ENCODE measurements around the gene GNB1. TPM values are rescaled to one million over a fixed set of nuclear protein-coding genes. Genes with fewer than 3 reads are reported as not detected.
A peak's percentile ranks its signal among the peaks of the same experiment; 100 is the strongest.

Gene GNB1
- total and polyA plus RNA-seq, 8 donors = 42.3 to 160 (median 86.8) TPM

DNA sequence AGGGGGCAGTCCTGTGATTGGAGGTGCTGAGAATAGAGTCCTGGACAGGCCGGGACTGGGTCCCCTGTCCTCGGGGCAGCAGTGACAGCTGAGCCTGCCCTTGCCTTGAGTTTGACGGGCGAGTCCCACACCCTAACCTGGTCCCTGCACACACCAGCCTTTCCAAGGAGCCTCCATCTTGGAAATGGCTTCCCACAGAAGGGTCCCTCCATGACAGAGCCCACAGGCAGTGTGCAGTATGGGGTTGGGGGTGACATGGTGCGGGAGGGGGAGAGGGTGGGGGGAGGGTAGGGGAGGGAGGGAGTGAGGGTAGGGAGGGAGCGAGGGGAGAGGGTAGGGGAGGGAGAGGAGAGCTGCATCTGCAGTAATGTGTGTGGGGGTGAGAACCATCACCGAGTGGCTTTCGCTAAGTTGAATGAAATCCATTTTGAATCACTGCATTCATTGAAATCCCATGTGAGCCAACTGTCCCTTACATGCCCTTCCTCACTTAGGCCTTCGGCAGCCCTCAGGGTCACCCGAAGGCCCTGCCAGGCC lies 38.3 kb upstream of the GNB1 start:
- H3K27me3 ChIP-seq = no peaks in the 10 kb centered on the region
- FAIRE-seq (no peak), DNase-seq (no peak), ATAC-seq (no peak)
- H3K9me3 ChIP-seq = no peaks in the 10 kb centered on the region
- H3K27ac ChIP-seq = no peak overlapping the region
- TF ChIP-seq, protein P1, sequence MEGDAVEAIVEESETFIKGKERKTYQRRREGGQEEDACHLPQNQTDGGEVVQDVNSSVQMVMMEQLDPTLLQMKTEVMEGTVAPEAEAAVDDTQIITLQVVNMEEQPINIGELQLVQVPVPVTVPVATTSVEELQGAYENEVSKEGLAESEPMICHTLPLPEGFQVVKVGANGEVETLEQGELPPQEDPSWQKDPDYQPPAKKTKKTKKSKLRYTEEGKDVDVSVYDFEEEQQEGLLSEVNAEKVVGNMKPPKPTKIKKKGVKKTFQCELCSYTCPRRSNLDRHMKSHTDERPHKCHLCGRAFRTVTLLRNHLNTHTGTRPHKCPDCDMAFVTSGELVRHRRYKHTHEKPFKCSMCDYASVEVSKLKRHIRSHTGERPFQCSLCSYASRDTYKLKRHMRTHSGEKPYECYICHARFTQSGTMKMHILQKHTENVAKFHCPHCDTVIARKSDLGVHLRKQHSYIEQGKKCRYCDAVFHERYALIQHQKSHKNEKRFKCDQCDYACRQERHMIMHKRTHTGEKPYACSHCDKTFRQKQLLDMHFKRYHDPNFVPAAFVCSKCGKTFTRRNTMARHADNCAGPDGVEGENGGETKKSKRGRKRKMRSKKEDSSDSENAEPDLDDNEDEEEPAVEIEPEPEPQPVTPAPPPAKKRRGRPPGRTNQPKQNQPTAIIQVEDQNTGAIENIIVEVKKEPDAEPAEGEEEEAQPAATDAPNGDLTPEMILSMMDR (IDR thresholded peaks at IDR 0.05) = no peak
- H3K4me3 ChIP-seq = no peak overlapping the region
- intact Hi-C loops (cut with DNase I) = no loop called here
- no peaks in the 10 kb centered on the region for H3K36me3 ChIP-seq
- peaks cover 0 to 7% (median 0%) of the 10 kb centered on the region in 3 donors for H3K4me1 ChIP-seq
- WGBS, 2 donors = 63 to 71% methylated on average over 8 to 10 of the region's 10 CpGs

DNA sequence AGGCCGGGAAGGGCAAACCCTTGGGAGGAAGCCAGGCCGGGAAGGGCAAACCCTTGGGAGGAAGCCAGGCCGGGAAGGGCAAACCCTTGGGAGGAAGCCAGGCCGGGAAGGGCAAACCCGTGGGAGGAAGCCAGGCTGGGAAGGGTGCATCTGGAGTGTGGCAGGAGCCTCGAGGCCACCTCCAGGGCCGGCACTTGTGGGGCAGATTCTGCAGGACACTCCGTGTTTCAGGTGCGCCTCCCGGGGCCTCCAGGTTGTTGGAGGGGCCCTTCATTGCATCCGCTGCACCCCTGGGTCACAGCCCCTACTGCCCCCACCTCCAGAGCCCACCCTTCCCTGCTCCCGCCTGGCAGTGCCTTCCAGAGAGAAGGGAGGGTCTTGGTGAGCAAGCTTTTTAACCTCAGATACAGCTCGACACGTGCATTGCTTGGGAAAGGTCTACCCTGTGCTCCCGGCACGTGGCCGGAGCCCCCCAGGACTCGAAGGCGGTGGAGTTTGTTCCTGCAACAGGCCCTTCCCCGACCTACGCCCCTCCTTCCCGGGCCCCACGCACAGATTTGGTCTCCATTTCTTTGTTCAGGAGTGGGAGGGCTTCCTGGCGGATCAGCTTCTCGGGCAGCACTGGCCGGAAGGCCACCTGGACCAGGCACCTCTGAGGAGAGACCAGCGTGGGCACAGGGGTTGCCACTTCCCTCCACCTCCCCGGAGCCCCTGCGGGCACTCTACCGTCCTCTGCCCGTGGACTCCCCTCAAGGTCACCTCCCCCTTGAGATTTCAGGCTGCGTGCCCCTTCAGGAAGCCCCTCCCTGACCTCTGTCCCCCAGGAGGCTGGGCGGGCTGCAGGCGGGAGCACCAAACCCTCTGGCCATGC lies 37.6 kb upstream of the GNB1 start:
- 57 to 71% methylated on average over 27 to 33 of the region's 34 CpGs for WGBS, 2 donors
- TF ChIP-seq, protein P1 (IDR thresholded peaks at IDR 0.05) = no peak
- ATAC-seq = peak; percentile 24 to 81 (median 55)

DNA sequence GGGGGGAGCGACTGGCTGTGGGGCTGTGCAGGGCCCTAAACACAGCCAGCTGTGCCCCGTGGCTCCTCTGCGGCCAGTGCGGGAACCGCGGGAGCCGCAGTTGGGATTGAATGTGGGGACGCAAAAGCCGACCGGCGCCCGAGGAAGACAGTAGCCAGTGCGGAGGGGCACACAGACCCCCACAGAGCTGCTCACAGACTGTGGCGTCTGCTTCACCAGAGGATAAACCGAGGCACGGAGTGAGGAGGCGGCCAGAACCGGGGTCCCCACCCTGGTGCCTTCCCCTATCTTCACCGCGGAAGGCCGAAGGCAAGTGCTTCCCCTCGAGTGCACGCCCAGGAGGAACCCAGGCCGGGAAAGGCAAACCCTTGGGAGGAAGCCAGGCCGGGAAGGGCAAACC lies 36.9 kb upstream of the GNB1 start:
- peak in 1 of 4 donors; percentile 36 for ATAC-seq
- TF ChIP-seq, protein P1 (IDR thresholded peaks at IDR 0.05) = no peak

More for the DNA sequence above, 37.6 kb upstream of the GNB1 start:
- H3K4me3 ChIP-seq = no peak overlapping the region
- intact Hi-C loops (cut with DNase I) = no loop called here
- FAIRE-seq (no peak), DNase-seq (peak in 5 of 6 donors; percentile 63 to 93 (median 83))
- peaks cover 0 to 7% (median 0%) of the 10 kb centered on the region in 3 donors for H3K4me1 ChIP-seq
- H3K27ac ChIP-seq = no peak overlapping the region
- H3K36me3 ChIP-seq = no peaks in the 10 kb centered on the region
- H3K27me3 ChIP-seq = no peaks in the 10 kb centered on the region
- no peaks in the 10 kb centered on the region for H3K9me3 ChIP-seq

DNA sequence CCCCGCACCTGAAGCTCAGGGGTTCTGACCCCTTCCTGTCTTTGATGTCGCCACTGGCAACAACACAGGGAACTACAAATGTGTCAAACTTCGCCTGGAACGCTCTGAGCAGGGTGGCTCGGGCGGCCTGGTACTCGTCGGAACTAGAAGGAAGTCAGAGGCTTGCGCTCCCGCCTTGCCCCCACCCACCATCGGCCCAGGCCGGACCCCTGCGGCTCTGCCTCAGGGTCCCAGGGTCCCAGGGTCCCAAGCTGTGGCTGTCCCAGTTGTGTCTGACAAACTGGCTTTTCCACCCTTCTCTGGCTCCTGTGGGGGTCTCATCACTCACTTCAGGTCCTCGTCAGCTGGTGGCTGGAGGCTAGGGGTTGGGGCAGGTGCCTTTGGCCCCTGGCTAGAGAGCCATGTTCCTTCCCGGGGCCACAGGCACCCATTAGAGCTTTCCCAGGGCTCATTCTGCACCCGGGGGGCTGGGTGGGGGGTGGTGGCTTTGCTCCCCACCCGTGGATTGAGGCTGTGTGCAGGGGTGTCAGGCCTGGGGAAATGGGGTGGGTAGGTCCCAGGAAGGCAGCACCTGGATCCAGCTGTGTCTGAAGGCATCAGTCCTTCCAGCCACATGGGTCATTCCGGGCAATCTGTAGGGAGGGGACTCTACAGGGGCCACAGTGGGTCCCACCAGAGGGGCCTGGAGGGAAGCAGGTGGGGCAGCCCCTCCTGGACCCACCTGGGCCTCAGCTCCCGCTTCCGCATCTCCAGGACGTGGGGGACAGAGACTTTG lies 36.2 kb upstream of the GNB1 start:
- WGBS, 2 donors = 73 to 75% methylated on average over 21 of the region's 21 CpGs
- no peaks in the 10 kb centered on the region for H3K36me3 ChIP-seq
- no peaks in the 10 kb centered on the region for H3K9me3 ChIP-seq
- intact Hi-C loops (cut with DNase I) = no loop called here
- DNase-seq = peak in 3 of 6 donors; percentile 31 to 78 (median 45)
- no peaks in the 10 kb centered on the region for H3K27me3 ChIP-seq
- no peak for FAIRE-seq
- H3K4me1 ChIP-seq = peaks cover 0 to 7% (median 0%) of the 10 kb centered on the region in 3 donors
- H3K4me3 ChIP-seq = no peak overlapping the region
- ATAC-seq = no peak
- H3K27ac ChIP-seq = no peak overlapping the region
- TF ChIP-seq, protein P1 (IDR thresholded peaks at IDR 0.05) = no peak

More for the DNA sequence above, 36.9 kb upstream of the GNB1 start:
- DNase-seq (peak in 5 of 6 donors; percentile 43 to 84 (median 67)), FAIRE-seq (no peak)
- no peaks in the 10 kb centered on the region for H3K9me3 ChIP-seq
- H3K4me3 ChIP-seq = no peak overlapping the region
- no peaks in the 10 kb centered on the region for H3K36me3 ChIP-seq
- no peak overlapping the region for H3K27ac ChIP-seq
- WGBS, 2 donors = 68 to 71% methylated on average over 25 of the region's 25 CpGs
- intact Hi-C loops (cut with DNase I) = no loop called here
- peaks cover 0 to 7% (median 0%) of the 10 kb centered on the region in 3 donors for H3K4me1 ChIP-seq
- H3K27me3 ChIP-seq = no peaks in the 10 kb centered on the region

All from pancreas (tissue), 10 donors.